ENCODE measurements around the gene SH2B2.
A peak's percentile ranks its signal among the peaks of the same experiment; 100 is the strongest.
"Not testable (repeated sequence)": the region's sequence is repeated elsewhere in the genome, so short reads cannot be mapped to it uniquely, and the experiment has no call there.

Gene SH2B2

DNA sequence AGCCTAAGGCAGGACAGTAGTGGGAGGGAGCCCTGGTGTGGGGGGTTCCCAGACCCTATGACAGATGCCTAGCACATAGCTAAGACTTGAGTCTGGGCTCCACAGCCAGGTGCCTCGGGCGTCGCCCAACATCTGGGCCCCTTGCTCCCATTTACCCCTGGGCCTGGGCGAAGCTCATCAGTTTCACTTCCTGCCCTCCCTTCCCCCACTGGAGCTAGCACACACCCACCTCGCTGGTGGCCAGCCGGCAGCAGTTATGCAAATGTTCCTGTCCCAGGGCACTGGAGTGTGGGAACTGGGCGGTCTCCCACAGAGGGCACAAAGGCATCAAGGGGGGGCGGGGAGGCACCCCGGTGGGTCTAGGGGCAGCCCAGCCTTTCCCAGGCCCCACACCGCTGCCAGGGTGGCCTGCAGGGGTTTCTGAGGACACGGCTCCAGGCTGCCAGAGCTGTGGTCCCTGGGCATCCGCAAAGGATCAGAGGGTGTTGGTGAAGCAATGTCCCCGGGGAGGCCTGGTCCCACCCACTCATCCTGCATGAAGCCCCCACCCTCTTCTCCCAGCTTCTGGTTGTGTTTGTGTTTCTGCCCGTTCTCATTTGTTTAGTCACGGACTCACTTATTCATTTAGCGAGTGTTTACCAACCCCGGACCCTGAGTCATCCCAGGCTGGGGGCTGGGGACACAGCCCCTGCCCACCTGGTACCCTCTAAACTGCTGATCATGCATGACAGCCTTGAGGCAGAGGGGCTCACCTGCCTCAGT, 20.4 kb downstream of the SH2B2 start:
- DNase-seq, result peak; percentile 20

DNA sequence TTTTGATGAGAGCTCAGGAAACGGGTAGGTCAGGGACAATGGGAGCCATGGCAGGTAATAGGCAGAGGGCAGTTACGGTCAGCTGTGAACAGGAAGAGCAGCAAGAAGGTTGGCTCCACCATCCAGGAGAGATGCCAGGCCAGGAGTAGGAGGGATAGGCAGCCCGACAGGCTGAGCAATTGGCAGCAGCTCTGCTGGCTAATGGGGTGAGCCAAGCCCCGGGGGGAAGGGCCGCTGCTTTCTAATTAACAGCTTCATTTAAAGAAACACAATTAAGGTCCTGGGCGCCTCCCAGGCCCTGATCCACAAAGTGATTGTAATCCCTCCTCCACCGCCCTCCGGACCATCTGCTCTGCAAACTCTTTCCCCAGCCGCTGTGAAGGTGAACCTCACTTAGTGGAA, 23.7 kb downstream of the SH2B2 start:
- no peak for DNase-seq

DNA sequence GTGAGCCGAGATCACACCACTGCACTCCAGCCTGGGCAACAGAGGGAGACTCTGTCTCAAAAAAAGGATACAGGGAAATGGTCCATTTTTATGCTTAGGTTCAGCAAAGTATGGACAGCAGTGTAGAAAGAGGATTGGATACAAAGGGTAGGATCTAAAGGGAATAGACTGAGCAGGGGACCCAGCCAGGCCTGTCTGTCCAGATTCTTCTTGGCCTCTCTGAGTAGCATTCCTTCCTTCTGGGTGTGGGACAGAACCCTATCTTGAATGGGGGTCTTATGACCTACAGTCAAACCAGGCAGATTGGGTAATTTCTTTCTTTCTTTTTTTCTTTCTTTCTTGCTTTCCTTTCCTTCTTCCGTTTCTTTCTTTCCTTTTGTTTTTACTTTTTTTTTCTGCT, 25.6 kb downstream of the SH2B2 start:
- no peak for DNase-seq

DNA sequence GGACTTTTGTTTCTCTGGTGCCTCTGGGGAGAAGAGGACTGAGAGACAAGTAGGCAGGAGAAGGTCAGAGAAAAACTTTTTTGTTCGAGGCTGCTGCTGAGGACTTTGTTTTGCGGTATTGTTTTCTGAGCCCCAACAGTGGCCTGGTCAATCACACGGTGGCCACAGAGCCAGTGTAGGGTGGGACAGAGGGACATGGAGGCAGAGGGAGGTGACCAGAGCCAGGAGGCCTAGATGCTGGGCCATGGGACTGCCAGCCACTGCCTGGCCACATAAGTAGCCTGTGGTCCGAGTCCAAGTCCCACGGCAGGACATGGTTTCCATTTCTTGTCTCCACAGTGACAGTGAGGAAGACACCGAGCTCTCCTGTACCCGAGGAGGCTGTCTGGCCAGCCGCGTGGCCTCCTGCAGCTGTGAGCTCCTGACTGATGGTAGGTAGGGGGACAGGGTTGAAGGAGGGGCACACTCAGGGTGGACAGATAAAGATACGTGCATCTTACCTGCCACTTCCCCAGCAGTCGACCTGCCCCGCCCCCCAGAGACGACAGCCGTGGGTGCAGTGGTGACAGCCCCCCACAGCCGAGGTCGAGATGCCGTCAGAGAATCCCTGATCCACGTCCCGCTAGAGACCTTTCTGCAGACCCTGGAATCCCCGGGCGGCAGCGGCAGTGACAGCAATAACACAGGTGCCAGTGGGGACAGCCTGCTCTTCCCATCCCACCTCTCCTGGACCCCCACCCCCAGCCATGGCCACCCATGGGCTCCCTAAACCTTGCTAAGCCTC, 27.5 kb downstream of the SH2B2 start:
- no peak for DNase-seq

DNA sequence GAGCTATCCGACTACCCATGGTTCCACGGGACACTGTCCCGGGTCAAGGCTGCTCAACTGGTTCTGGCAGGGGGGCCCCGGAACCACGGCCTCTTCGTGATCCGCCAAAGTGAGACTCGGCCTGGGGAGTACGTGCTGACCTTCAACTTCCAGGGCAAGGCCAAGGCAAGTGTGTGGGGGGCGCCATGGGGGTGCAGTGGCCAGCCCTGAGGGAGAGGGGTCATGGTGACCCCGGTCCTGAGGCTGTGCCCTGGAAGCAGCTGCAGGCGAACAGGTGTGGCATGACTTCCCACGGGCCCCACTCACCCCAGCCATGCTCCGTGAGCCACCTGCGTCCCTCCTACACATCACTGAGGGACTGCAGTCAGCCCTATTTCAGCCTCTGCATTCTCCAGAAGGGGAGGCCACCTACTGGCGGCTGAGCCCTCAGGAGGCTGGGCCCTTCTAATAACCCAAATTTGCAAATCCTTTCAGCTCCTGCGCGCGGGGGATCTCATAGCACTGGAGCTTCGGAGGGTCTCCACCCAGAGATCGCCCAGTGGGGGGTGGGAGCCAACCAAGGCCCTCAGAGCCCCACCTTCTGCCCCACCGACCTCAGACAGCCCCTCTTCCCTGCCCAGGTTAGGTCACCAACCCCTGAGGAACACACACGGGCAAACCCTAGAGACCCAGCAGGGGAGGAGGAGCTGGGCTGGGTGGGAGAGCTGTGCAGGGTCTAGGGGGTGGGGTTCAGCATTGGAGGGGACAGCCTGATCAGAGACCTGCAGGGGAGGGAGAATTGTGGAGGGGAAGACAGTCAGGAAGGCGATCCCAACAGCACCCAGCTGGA, 30.8 kb downstream of the SH2B2 start:
- no peak for DNase-seq

DNA sequence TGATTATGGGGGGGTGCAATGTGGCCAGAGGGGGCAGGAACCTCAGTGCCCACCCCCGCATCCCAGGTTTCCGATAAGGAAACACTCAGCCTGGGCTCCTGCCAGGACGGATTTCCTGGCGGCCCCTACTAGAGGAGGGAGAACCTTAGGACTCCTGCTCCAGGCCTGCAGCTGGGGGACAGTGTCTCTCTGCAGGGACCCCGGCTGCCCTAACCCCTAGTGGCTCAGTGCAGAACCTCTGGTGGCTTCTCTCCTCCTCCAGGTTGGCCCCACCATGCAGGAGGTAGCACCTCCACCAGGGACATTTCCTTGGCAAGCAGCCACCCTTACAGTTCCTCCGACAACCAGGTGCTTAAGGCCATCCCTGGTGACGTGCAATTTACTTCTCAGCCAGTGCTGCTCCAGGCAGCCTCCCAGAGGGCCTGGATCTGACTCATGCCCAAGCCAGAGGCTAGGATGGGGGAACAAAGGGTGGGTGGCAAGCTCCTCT, 31.9 kb downstream of the SH2B2 start:
- DNase-seq, result no peak

DNA sequence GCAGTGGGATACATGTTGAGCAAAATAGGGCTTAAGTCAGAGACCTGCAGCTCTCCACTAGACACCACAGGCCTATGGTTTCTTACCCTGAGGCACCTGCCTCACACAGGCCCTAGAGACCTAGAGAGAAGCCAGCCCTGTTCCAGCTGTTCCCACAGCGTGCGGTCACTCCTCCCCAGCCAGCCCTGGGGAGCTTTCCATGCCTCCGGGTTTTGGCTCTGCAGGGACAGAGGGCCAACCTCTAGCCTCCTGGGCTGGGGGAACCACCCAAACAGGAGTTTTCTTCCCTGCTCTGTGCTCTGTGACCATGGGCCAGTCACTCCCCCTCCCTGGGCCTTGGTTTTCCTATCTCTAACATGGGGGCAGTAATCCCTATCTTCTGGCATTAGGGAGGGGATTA, 33.0 kb downstream of the SH2B2 start:
- DNase-seq, result no peak

DNA sequence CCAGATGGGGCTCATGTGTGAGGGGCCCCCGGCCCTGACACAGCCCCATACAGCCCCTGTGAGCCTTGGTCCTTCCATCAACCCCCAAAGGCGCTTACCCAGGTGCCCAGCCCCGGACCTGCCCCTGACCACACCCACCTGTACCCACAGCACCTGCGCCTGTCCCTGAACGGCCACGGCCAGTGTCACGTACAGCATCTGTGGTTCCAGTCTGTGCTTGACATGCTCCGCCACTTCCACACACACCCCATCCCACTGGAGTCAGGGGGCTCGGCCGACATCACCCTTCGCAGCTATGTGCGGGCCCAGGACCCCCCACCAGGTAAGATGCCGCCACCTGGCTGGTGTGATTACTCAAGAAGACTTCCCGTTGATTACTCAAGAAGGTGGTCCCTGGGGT, 33.5 kb downstream of the SH2B2 start:
- DNase-seq, result no peak

DNA sequence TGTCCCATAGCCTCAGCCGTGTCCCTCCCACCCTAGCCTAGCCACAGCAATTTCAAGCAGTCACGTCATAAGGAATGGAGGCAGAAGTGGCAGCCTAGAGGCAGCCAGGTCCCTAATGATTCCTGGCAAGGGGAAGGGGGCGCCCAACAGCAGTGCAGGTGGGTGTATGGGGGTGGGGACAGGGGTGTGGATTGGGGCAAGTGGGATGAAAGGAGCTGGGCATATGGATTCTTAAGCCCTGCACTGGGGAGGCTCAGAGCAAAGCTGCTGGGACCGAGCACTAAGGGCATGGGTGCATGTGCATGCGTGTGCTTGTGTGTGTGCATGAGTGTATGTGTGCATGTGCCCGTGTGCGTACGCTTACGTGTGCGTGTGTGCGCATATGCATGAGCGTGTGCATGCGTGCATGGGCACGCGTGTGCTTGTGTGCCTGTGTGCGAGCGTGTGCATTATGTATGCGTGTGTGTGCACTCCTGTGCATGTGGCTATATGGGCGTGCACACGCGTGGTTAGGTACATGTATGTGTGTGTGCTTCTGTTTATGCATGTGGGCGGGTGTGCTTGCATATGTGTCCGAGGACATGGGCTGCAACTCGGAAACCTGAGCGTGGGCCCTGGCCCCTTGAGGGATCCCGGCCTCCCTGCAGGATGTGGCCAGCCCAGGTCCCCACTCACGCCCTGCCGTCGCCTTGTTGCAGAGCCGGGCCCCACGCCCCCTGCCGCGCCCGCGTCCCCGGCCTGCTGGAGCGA, 34.1 kb downstream of the SH2B2 start:
- no peak for DNase-seq

DNA sequence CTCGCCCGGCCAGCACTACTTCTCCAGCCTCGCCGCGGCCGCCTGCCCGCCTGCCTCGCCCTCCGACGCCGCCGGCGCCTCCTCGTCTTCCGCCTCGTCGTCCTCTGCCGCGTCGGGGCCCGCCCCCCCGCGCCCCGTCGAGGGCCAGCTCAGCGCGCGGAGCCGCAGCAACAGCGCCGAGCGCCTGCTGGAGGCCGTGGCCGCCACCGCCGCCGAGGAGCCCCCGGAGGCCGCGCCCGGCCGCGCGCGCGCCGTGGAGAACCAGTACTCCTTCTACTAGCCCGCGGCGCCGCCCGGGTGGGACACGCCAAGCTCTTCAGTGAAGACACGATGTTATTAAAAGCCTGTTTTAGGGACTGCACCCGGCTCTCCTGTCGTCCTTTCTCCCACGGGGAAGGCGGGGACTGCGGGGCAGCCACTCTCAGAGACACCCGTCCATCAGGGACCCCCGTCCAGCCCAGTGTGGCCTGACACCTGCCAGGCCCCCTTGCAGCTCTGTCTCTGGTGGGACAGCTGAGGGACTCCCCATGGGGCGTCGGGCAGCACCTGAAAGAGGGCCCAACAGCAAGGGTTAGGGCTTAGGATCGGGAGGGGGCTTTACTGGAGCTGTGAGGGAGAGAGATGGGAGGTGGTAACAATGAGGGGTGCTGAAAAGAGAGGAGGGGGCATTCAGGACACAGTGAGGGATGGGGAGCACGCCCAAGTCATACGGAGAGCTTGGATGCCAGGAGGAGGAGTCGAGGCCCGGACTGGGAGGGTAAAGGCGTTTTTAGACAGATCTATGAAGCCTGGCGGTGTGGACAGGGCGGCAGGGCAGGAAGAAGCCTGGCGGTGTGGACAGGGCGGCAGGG, 34.9 kb downstream of the SH2B2 start:
- DNase-seq, result no peak

DNA sequence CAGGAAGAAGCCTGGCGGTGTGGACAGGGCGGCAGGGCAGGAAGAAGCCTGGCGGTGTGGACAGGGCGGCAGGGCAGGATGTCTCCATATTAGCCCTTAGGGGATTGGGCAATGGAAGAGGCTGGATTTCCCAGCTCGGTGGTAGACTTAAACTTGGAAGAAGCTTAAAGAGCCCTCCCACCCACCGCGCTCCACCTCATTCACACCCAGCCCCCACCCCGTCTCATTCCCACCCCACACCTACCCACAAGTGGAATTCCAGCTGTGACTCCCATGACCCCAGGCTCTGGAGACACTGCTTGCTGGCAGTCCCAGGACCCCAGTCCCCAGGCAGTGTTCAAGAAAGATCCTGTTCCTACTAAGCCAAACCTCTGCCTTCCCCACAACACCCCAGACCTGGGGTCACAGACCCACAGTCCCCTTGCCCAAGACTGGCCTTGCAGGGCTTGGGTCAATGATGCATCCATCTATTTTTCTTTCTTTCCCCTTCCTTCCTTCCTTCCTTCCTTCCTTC, 35.6 kb downstream of the SH2B2 start:
- no peak for DNase-seq

DNA sequence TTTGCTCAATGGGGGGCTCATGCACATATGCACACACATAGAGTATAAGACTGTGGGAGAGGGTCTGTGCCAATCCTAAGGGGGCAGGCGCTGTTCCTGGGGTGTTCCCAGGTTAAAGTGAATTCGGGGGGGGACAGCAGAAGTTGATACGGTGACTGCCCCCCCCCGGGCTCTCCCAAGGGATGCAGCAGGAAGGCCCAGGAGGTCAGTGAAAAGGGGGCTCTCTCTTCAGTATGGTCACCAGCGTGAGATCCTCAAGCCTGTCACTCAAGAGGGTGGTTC, 37.2 kb downstream of the SH2B2 start:
- no peak for DNase-seq

DNA sequence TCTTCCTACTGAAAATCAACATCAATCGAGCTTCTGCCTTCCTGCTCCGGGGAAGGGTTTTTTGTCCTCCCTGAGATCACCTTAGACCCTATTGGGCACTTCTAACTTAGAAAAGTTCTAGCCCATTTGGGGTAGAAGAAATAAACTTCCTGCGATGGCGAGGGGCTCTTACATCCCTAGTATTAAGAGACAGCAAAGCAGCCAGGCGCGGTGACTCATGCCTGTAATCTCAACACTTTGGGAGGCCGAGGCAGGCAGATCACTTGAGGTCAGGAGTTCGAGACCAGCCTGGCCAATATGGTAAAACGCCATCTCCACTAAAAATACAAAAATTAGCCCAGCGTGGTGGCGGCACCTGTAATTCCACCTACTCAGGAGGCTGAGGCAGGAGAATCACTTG, 38.4 kb downstream of the SH2B2 start:
- DNase-seq, result not testable (repeated sequence)

DNA sequence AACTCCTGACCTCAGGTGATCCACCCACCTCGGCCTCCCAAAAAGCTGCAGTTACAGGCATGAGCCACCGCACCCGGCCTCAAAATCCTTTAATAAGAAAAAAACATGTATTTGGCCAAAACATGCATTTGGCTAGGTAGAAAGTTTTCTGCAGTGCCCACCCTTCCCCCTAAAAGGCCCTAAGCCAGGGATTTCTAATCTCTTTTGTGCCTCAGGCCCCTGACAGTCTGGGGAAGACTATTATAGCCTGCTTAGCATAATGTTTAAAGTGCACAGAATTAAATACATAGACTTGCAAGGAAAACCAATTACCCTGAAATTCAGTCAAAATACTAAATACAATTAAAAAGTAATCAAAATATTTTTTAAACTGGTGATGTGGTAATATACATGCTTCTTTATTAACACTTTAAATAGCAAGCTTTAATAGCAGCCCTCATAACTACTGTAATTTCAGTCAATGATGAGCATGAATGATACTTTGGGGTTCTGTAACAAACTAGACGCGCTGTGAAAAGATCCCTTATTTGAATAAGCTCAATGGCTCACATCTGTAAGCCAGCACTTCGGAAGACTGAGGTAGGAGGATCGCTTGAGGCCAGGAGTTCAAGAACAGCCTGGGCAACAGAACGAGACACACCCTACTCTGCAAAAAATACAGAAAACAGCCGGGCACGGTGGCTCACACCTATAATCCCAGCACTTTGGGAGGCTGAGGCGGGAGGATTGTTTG, 39.7 kb downstream of the SH2B2 start:
- no peak for DNase-seq

DNA sequence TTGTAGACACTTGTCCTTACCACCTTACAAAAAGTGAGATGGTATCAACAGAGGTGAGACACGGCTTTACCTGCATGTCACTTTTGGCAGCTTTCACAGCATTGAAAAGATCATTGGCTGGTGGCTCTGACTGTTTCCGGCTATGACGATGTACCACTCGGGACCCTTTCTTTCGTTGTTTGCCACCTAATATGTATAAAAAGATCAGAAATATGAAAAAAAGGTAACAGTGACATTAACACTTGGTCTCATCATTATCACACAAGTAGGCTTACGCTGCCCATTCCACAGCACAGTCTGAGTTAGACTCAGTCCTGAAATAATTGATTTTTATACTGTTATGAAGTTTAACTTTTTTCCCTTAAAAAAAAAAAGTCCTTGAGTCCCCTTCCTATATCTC, 40.5 kb downstream of the SH2B2 start:
- not testable (repeated sequence) for DNase-seq

DNA sequence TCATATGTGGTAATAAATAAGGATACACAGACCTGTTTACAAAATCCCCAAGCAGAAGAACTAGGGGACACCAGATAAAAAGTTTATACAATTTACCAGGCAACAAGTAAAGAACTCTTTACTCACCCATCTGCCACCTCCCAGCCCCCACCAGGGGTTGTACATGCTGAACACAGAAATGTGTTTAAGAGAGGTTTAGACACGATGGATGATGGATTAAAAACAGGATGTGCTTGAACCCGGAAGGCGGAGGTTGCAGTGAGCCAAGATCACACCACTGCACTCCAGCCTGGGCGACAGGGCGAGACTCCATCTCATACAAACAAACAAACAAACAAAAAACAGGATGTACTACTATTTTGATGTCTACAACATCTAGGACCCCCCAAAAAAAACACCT, 42.2 kb downstream of the SH2B2 start:
- DNase-seq, result not testable (repeated sequence)

DNA sequence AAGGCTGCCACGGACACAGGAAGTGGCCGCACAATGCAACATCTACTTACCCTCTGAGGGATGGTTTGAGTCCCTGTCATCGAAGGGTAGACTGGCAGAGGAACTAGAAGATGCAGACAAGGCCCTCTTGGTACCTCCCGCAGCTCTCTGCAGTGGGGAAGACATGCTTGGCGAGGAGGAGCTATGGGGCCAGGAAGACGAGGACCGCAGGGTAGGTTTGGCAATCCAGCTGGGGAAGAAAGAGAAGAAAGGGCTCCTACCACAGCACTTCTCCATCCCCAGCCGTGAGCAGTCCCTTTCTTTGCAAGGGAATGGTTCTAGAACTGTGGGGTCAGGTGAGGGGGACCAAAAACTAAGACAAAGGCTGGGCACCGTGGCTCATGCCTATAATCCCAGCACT, 42.7 kb downstream of the SH2B2 start:
- not testable (repeated sequence) for DNase-seq

DNA sequence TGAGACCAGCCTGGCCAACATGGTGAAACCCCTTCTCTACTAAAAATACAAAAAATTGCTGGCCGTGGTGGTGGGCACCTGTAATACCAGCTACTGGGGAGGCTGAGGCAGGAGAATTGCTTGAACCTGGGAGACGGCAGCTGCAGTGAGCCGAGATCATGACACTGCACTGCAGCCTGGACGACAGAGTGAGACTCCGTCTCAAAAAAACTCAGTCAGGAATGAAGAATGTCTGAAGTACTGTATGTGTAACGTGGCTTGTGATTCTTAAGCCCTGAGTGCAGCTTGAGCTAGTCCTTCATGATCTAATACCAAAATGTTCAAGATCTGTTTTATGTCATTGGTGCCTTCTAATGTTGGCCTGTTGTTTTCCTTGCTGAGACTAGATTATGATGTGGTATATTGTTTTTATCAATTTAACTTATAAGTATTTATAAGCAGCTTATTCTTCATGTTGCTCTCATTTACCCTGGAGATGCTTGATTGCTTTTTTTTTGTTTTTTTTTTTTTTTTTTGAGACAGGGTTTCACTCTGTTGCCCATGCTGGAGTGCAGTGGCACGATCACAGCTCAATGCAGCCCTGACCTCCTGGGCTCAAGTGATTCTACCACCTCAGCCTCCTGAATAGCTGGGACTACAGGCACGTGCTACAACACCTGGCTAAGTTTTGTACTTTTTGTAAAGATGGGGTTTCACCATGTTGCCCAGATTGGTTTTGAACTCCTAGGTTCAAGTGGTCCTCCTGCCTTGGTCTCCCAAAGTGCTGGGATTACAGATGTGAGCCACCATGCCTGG, 44.2 kb downstream of the SH2B2 start:
- not testable (repeated sequence) for DNase-seq

DNA sequence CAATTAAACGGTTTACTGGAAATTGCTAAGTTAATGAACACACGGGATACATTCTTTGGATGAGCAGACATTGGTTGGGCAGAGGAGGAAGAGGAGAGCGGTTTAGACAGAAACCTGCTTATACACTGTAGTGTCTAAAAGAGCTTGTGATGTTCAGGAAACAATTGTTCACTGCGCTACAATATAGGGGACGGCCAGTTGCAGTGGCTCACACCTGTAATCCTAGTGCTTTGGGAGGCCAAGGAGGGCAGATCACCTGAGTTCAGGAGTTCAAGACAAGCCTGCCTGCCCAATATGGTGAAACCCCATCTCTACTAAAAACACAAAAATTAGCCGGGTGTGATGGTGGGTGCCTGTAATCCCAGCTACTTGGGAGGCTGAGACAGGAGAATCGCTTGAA, 48.9 kb downstream of the SH2B2 start:
- DNase-seq, result not testable (repeated sequence)

DNA sequence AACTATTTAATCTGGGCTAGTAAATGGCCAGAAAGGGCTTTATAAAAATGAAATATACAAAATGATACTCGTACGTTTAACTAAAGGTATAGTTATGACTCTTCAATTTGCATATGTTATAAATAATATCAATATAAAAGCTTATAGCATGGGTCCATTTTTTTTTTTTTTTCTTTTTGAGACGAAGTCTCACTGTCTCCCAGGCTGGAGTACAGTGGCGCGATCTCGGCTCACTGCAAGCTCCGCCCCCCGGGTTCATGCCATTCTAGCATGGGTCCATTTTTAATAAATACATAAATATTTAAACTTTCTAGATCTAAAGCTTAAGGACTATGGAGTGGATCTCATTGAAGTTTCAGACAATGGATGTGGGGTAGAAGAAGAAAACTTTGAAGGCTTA, 50.3 kb downstream of the SH2B2 start:
- not testable (repeated sequence) for DNase-seq

Data from NCI-H345 (cell line).